ENCODE results near the gene GSG1L2. TPM values are rescaled to one million over a fixed set of nuclear protein-coding genes. Genes with fewer than 3 reads are reported as not detected.

GSG1L2 gene
- total and polyA plus RNA-seq, 4 experiments from 2014 or later = not detected

DNA sequence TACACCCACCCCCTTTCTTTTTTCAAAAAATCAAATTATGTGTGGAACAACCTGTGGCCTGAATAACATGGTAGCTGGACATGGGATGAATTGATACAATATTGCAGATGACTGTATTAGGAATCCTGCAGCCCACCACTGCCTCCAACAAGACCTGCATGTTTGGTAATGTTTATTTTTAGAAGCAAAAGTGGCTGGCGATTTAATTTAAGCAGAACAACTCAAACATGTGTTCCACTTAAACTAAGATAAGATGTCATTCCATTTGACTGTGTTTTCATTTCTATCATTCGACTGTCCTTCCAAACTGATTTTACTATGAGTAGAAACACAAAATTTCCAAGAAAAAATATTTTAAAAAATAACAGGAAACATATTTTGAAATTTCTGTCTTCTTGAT, 20.4 kb downstream of the GSG1L2 start:
- Histone ChIP-seq H3K36me3 (ENCODE audit: insufficient read depth, low read length) (no peaks in the 10 kb centered on the region), H3K4me3 (ENCODE audit: low read length in 2 of 2) (no peak overlapping the region), H3K27me3 (ENCODE audit: insufficient read depth, low read length) (no peaks in the 10 kb centered on the region), H3K9me3 (ENCODE audit: control insufficient read depth in 1 of 2, low read length in 2 of 2) (no peaks in the 10 kb centered on the region), H3K4me1 (ENCODE audit: insufficient read depth, low read length) (no peaks in the 10 kb centered on the region), H3K27ac (ENCODE audit: low read depth, low read length) (no peak overlapping the region)
- H3K4me1 Mint-ChIP-seq = no peaks in the 10 kb centered on the region
- CTCF ChIA-PET (ENCODE audit: partially characterized antibody) = no interaction called here
- peaks cover 0 to 9% (median 3%) of the 10 kb centered on the region in 8 donors for H3K9me3 Mint-ChIP-seq
- peaks cover 13 to 16% of the 10 kb centered on the region in 2 donors for H3K27me3 Mint-ChIP-seq
- H3K36me3 Mint-ChIP-seq = no peaks in the 10 kb centered on the region
- POLR2A ChIA-PET (ENCODE audit: partially characterized antibody) = no interaction called here
- intact Hi-C loops (cut with micrococcal nuclease) = no loop called here
- H3K4me3 Mint-ChIP-seq = no peak overlapping the region
- no peak for DNase-seq
- no peak overlapping the region for H3K27ac Mint-ChIP-seq

DNA sequence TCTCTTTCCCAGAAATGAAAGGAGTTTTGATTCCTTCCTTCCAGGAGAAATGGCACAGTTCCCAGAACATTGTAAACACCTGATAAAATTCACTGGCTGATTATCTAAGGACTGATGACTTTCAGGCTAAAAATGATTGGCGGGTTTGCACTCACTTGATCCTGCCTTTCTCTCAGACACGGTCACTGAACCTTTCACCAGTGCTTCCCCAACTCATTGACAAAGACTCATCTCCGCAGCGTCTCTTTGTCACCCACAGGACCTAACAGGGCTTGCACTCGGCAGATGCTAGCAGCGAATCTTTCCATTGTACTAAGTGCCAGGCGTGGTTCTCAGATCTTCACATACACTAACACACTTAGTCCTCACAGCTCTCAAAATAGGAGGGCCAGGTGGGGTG, 23.2 kb downstream of the GSG1L2 start:
- Histone ChIP-seq H3K36me3 (ENCODE audit: insufficient read depth, low read length) (no peaks in the 10 kb centered on the region), H3K27me3 (ENCODE audit: insufficient read depth, low read length) (no peaks in the 10 kb centered on the region), H3K27ac (ENCODE audit: low read depth, low read length) (no peak overlapping the region), H3K4me1 (ENCODE audit: insufficient read depth, low read length) (no peaks in the 10 kb centered on the region), H3K9me3 (ENCODE audit: control insufficient read depth in 1 of 2, low read length in 2 of 2) (no peaks in the 10 kb centered on the region), H3K4me3 (ENCODE audit: low read length in 2 of 2) (no peak overlapping the region)
- H3K27ac Mint-ChIP-seq = no peak overlapping the region
- H3K27me3 Mint-ChIP-seq = peaks cover 8 to 14% of the 10 kb centered on the region in 2 donors
- CTCF ChIA-PET (ENCODE audit: partially characterized antibody) = no interaction called here
- no peaks in the 10 kb centered on the region for H3K36me3 Mint-ChIP-seq
- intact Hi-C loops (cut with micrococcal nuclease) = no loop called here
- H3K4me1 Mint-ChIP-seq = no peaks in the 10 kb centered on the region
- H3K9me3 Mint-ChIP-seq = peaks cover 0 to 4% (median under 1%) of the 10 kb centered on the region in 8 donors
- POLR2A ChIA-PET (ENCODE audit: partially characterized antibody) = no interaction called here
- no peak for DNase-seq
- H3K4me3 Mint-ChIP-seq = no peak overlapping the region

DNA sequence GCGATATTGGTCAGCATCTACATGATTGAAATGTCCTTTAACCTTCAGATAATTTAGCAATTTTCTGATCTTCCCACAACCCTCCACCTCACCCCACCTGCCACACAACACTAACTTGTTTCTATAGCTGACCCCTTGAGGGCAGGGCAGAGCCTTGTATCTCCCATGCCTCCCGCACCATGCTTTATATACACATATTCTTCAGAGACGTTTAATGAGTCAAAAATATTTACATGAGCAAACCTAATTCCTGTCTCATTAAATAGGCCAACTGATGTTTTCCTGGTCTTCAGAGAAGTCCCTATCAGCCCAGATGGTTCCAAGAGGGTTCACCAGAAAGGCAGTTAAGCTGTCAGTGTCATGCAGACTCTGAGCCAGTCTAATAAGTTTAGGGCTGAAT, 23.9 kb downstream of the GSG1L2 start:
- Histone ChIP-seq H3K27ac (ENCODE audit: low read depth, low read length) (no peak overlapping the region), H3K27me3 (ENCODE audit: insufficient read depth, low read length) (no peaks in the 10 kb centered on the region), H3K9me3 (ENCODE audit: control insufficient read depth in 1 of 2, low read length in 2 of 2) (no peaks in the 10 kb centered on the region), H3K4me1 (ENCODE audit: insufficient read depth, low read length) (no peaks in the 10 kb centered on the region), H3K4me3 (ENCODE audit: low read length in 2 of 2) (no peak overlapping the region), H3K36me3 (ENCODE audit: insufficient read depth, low read length) (no peaks in the 10 kb centered on the region)
- no peaks in the 10 kb centered on the region for H3K9me3 Mint-ChIP-seq
- no peak overlapping the region for H3K4me3 Mint-ChIP-seq
- CTCF ChIA-PET (ENCODE audit: partially characterized antibody) = no interaction called here
- no peaks in the 10 kb centered on the region for H3K4me1 Mint-ChIP-seq
- peaks cover 6 to 10% of the 10 kb centered on the region in 2 donors for H3K27me3 Mint-ChIP-seq
- H3K36me3 Mint-ChIP-seq = no peaks in the 10 kb centered on the region
- no peak overlapping the region for H3K27ac Mint-ChIP-seq
- intact Hi-C loops (cut with micrococcal nuclease) = no loop called here
- DNase-seq = no peak
- POLR2A ChIA-PET (ENCODE audit: partially characterized antibody) = no interaction called here

DNA sequence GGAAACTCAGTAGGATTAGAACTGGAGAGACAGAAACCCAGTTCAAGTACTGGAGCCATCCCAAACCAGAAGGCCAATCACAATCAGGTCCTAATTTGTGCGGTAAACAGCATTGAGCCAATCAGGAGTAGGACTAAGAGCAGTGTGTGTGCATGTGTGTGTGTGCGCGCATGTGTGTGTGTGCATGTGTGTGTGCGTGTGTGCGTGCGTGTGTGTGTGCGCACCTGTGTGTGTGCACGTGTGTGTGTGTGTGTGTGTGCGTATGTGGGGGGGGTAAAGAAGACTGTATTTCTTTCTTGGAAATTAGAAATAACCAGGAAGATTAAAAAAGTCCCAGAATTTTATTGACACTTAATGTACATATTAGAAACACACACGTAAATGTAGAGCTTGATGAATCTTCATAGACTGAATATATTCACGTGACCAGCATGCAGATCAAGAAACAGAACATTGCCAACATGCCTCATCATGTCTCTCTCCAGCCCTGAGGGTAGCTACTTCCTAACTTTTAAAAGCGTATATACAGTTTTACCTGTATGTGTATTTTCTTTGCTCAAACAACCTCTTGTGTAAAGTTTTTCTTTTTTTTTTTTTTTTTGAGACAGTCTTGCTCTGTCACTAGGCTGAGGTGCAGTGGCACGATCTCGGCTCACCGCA, 29.6 kb downstream of the GSG1L2 start:
- H3K9me3 ChIP-seq (ENCODE audit: control insufficient read depth in 1 of 2, low read length in 2 of 2) = no peaks in the 10 kb centered on the region
- Mint-ChIP-seq H3K4me3 (no peak overlapping the region), H3K36me3 (no peaks in the 10 kb centered on the region), H3K9me3 (no peaks in the 10 kb centered on the region), H3K4me1 (no peaks in the 10 kb centered on the region), H3K27ac (no peak overlapping the region), H3K27me3 (peaks cover 0 to 6% of the 10 kb centered on the region in 2 donors)
- POLR2A ChIA-PET (ENCODE audit: partially characterized antibody) = no interaction called here
- H3K4me3 ChIP-seq (ENCODE audit: low read length in 2 of 2) = no peak overlapping the region
- H3K36me3 ChIP-seq (ENCODE audit: insufficient read depth, low read length) = no peaks in the 10 kb centered on the region
- CTCF ChIA-PET (ENCODE audit: partially characterized antibody) = no interaction called here
- H3K27ac ChIP-seq (ENCODE audit: low read depth, low read length) = no peak overlapping the region
- no peaks in the 10 kb centered on the region for H3K27me3 ChIP-seq (ENCODE audit: insufficient read depth, low read length)
- intact Hi-C loops (cut with micrococcal nuclease) = no loop called here
- DNase-seq = no peak
- H3K4me1 ChIP-seq (ENCODE audit: insufficient read depth, low read length) = no peaks in the 10 kb centered on the region

DNA sequence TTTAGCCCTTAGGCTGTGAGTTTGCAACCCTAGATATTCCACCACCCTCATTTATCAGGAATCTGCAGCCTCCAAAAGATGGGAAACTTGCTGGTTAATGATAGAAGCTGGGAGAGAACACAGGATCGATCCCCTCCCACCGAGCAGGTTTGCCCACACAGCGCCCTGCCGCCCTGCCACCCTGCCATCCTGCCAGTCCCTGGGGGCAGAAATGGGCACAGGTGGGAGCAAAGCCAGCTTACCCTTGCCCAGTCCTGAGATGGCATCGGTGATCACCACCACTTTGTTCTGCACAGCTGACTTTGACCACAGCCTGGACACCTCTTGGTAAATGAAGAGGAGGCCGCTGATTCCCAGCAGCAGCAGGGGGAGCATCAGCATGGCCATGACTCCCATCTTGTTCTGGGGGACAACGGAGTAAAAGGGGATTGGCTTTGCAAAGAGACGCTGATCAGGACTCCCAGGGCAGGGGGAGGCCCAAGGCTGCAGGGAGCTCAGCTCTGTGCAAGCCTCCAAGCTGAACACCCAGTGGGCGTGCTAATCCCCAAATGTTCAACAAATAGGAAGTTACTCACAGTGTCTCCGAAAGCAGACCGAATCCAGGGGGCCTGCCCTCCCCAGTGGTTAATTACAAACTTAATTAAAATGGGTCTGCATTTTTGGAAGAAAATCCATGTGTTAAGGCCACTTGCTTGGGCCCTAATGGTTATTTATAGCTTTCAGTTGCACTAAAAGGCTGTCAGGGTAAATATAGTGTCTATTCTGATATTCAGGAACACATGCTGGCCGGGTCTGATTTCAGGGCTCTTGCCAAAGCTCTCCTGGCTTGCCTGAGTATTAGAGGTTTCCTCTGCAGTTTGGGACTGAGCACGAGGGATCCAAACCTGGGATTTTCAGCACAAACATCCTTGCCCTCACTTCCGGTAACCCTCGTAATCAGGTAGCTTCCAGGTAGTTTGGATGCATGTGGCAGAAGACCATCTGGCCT, 30.7 kb downstream of the GSG1L2 start, which contains the start of gene DHRS7C:
Gene DHRS7C (minus strand): TSS at position 704 of the 988 bp plus-strand sequence. CDS start 308 bp downstream, at position 396.
- H3K27ac Mint-ChIP-seq = no peak within 1 kb of the TSS
- Histone ChIP-seq H3K27me3 (ENCODE audit: insufficient read depth, low read length) (no peaks in the 10 kb centered on the region), H3K4me1 (ENCODE audit: insufficient read depth, low read length) (no peaks in the 10 kb centered on the region), H3K36me3 (ENCODE audit: insufficient read depth, low read length) (no peaks in the 10 kb centered on the region), H3K4me3 (ENCODE audit: low read length in 2 of 2) (no peak within 1 kb of the TSS), H3K9me3 (ENCODE audit: control insufficient read depth in 1 of 2, low read length in 2 of 2) (no peaks in the 10 kb centered on the region), H3K27ac (ENCODE audit: low read depth, low read length) (no peak within 1 kb of the TSS)
- H3K4me3 Mint-ChIP-seq = no peak within 1 kb of the TSS
- DNase-seq = no peak
- intact Hi-C loops (cut with micrococcal nuclease) = no loop called here
- peaks cover 0 to 6% of the 10 kb centered on the region in 2 donors for H3K27me3 Mint-ChIP-seq
- no peaks in the 10 kb centered on the region for H3K4me1 Mint-ChIP-seq
- no peaks in the 10 kb centered on the region for H3K9me3 Mint-ChIP-seq
- H3K36me3 Mint-ChIP-seq = no peaks in the 10 kb centered on the region
- ChIA-PET POLR2A (ENCODE audit: partially characterized antibody) (no interaction called here), CTCF (ENCODE audit: partially characterized antibody) (interaction anchor here (0.6 kb wide), 1 partner anchor 22 kb away, joined by 3 read pairs; no protein-coding TSS in a partner anchor)

DNA sequence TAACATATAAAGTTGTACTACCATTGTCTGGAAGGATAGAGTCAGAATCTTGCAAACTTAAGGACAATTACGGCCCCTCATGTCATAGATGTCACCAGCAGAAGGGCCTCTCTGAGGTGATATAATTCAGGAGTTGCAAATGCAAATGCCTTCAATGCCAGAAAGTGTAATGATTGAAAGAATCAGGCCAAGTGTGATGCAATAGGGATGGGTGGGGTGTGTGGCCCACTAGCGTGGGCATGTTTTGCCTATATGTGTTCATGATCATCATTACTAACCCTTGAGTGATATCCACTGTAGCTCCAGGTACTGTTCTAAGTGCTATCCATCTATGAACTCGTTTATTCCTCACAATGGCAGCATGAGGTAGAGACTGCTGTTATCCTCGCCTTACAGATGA, 31.6 kb downstream of the GSG1L2 start:
- CTCF ChIA-PET (ENCODE audit: partially characterized antibody) = interaction anchor here (0.6 kb wide), 1 partner anchor 21 kb away, joined by 3 read pairs; no protein-coding TSS in a partner anchor
- intact Hi-C loops (cut with micrococcal nuclease) = no loop called here

DNA sequence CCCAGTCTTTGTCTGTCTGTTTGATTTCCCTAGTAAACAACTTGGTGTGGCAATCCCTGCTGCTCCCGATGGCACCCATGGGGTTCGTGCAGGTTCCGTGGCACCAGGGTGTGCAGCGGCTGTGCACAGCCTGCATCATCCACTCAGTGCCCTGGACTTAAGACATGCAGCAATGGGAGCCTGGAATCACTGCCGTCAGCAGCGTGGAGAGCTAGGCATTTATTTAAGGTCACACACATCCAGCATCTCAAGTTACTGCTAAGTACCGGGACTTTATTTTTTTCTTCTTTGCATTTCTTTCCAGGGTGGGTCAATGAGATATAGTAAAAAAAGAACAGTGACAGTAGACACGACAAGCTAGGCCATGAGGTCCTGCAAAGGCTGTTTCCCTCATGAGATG, 33.3 kb downstream of the GSG1L2 start:
- Histone ChIP-seq H3K27me3 (ENCODE audit: insufficient read depth, low read length) (no peaks in the 10 kb centered on the region), H3K9me3 (ENCODE audit: control insufficient read depth in 1 of 2, low read length in 2 of 2) (no peaks in the 10 kb centered on the region), H3K4me1 (ENCODE audit: insufficient read depth, low read length) (no peaks in the 10 kb centered on the region), H3K4me3 (ENCODE audit: low read length in 2 of 2) (no peak overlapping the region), H3K36me3 (ENCODE audit: insufficient read depth, low read length) (no peaks in the 10 kb centered on the region), H3K27ac (ENCODE audit: low read depth, low read length) (no peak overlapping the region)
- Mint-ChIP-seq H3K27ac (no peak overlapping the region), H3K4me3 (no peak overlapping the region), H3K36me3 (no peaks in the 10 kb centered on the region), H3K4me1 (no peaks in the 10 kb centered on the region), H3K9me3 (peaks cover 0 to 2% (median 0%) of the 10 kb centered on the region in 8 donors), H3K27me3 (peaks cover 0 to 6% of the 10 kb centered on the region in 2 donors)
- DNase-seq = no peak
- intact Hi-C loops (cut with micrococcal nuclease) = no loop called here
- POLR2A ChIA-PET (ENCODE audit: partially characterized antibody) = no interaction called here
- CTCF ChIA-PET (ENCODE audit: partially characterized antibody) = no interaction called here

More for the DNA sequence above, 31.6 kb downstream of the GSG1L2 start:
- H3K27ac ChIP-seq (ENCODE audit: low read depth, low read length) = no peak overlapping the region
- DNase-seq = no peak
- no peaks in the 10 kb centered on the region for H3K9me3 ChIP-seq (ENCODE audit: control insufficient read depth in 1 of 2, low read length in 2 of 2)
- H3K4me1 ChIP-seq (ENCODE audit: insufficient read depth, low read length) = no peaks in the 10 kb centered on the region
- Mint-ChIP-seq H3K9me3 (no peaks in the 10 kb centered on the region), H3K27me3 (peaks cover 0 to 6% of the 10 kb centered on the region in 2 donors), H3K36me3 (no peaks in the 10 kb centered on the region), H3K4me3 (no peak overlapping the region), H3K27ac (no peak overlapping the region), H3K4me1 (no peaks in the 10 kb centered on the region)
- POLR2A ChIA-PET (ENCODE audit: partially characterized antibody) = no interaction called here
- H3K4me3 ChIP-seq (ENCODE audit: low read length in 2 of 2) = no peak overlapping the region
- H3K27me3 ChIP-seq (ENCODE audit: insufficient read depth, low read length) = no peaks in the 10 kb centered on the region
- no peaks in the 10 kb centered on the region for H3K36me3 ChIP-seq (ENCODE audit: insufficient read depth, low read length)
